ENCODE measurements around the gene EDIL3. TPM values are rescaled to one million over a fixed set of nuclear protein-coding genes. Genes with fewer than 3 reads are reported as not detected.
"Not testable (repeated sequence)": the region's sequence is repeated elsewhere in the genome, so short reads cannot be mapped to it uniquely, and the experiment has no call there.

The EDIL3 gene
- total and polyA plus RNA-seq, 4 experiments from 2014 or later: not detected

DNA sequence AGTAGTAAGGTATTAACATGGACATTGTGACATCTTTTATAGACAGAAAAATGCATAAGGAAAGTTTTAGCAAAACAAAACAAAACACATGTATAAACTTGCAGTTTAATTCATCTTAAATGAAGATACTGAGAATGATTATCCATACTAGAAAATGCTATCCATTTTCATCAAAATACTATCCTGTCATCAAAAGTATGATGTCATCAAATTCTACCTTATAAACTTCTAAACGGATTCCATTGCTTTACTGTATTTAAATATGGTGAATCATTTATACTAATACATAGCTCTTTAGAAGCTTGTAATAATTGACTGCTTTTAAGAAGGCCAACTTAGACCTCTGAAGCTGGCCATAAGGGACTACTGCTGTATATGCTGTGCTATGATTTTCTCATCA is 221.0 kb downstream of the EDIL3 start:
- Mint-ChIP-seq H3K9me3 (peaks cover 0 to 3% (median 0%) of the 10 kb centered on the region in 8 donors), H3K4me3 (no peak overlapping the region), H3K27me3 (no peaks in the 10 kb centered on the region), H3K4me1 (no peaks in the 10 kb centered on the region), H3K27ac (no peak overlapping the region), H3K36me3 (no peaks in the 10 kb centered on the region)
- H3K4me1 ChIP-seq (ENCODE audit: insufficient read depth, low read length): no peaks in the 10 kb centered on the region
- no peaks in the 10 kb centered on the region for H3K9me3 ChIP-seq (ENCODE audit: control insufficient read depth in 1 of 2, low read length in 2 of 2)
- no peak overlapping the region for H3K4me3 ChIP-seq (ENCODE audit: low read length in 2 of 2)
- no peak overlapping the region for H3K27ac ChIP-seq (ENCODE audit: low read depth, low read length)
- no peaks in the 10 kb centered on the region for H3K36me3 ChIP-seq (ENCODE audit: insufficient read depth, low read length)
- CTCF ChIA-PET (ENCODE audit: partially characterized antibody): interaction anchor here (0.6 kb wide), 1 partner anchor 9 kb away, joined by 3 read pairs; no protein-coding TSS in a partner anchor
- POLR2A ChIA-PET (ENCODE audit: partially characterized antibody): no interaction called here
- intact Hi-C loops (cut with micrococcal nuclease): no loop called here
- no peaks in the 10 kb centered on the region for H3K27me3 ChIP-seq (ENCODE audit: insufficient read depth, low read length)
- DNase-seq: no peak

DNA sequence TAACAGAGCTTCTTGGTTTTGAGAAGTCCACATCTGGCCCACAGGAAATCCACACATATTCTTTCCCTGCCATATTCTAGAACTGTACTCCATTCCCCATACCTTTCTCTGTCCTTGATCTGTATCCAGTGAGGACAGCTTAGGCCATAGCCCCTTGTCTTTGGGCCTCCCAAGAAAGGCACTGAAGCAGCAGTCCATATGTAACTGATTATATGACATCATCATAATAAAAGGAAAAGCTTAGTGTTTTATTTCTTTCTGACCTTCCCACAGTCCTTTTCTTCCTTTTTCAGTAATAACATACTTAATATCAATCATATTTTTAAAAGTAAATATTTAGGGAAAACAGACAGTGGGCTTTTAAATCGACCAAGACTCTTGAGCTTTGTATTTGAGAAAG is 222.0 kb downstream of the EDIL3 start:
- Histone ChIP-seq H3K9me3 (ENCODE audit: control insufficient read depth in 1 of 2, low read length in 2 of 2) (no peaks in the 10 kb centered on the region), H3K27me3 (ENCODE audit: insufficient read depth, low read length) (no peaks in the 10 kb centered on the region), H3K27ac (ENCODE audit: low read depth, low read length) (no peak overlapping the region), H3K4me3 (ENCODE audit: low read length in 2 of 2) (no peak overlapping the region), H3K4me1 (ENCODE audit: insufficient read depth, low read length) (no peaks in the 10 kb centered on the region), H3K36me3 (ENCODE audit: insufficient read depth, low read length) (no peaks in the 10 kb centered on the region)
- DNase-seq: no peak
- Mint-ChIP-seq H3K36me3 (no peaks in the 10 kb centered on the region), H3K4me1 (no peaks in the 10 kb centered on the region), H3K4me3 (no peak overlapping the region), H3K27ac (no peak overlapping the region), H3K9me3 (peaks cover 0 to 3% (median 0%) of the 10 kb centered on the region in 8 donors), H3K27me3 (no peaks in the 10 kb centered on the region)
- intact Hi-C loops (cut with micrococcal nuclease): no loop called here
- POLR2A ChIA-PET (ENCODE audit: partially characterized antibody): no interaction called here
- CTCF ChIA-PET (ENCODE audit: partially characterized antibody): no interaction called here

DNA sequence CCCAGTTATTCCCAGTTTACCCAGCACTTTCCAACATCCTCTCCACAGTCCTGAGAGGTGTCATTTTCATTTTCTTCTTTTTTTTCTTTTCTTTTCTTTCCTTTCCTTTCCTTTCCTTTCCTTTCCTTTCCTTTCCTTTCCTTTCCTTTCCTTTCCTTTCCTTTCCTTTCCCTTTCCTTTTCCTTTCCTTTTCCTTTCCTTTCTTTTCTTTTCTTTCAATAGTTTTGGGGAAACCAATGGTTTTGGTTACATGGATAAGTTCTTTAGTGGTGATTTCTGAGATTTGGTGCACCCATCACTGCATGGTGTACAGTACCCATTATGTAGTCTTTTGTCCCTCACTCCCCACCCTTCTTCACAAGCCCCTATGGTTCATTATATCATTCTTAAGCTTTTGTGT is 224.0 kb downstream of the EDIL3 start:
- H3K27me3 ChIP-seq (ENCODE audit: insufficient read depth, low read length); H3K4me1 ChIP-seq (ENCODE audit: insufficient read depth, low read length); H3K9me3 ChIP-seq (ENCODE audit: control insufficient read depth in 1 of 2, low read length in 2 of 2); H3K36me3 ChIP-seq (ENCODE audit: insufficient read depth, low read length); H3K27me3 Mint-ChIP-seq; H3K4me3 Mint-ChIP-seq; H3K4me1 Mint-ChIP-seq; POLR2A ChIA-PET (ENCODE audit: partially characterized antibody); H3K9me3 Mint-ChIP-seq; intact Hi-C loops (cut with micrococcal nuclease); DNase-seq; CTCF ChIA-PET (ENCODE audit: partially characterized antibody); H3K36me3 Mint-ChIP-seq; H3K4me3 ChIP-seq (ENCODE audit: low read length in 2 of 2); H3K27ac ChIP-seq (ENCODE audit: low read depth, low read length): not testable (repeated sequence)
- peak overlapping the region in 1 of 7 donors; percentile 54 for H3K27ac Mint-ChIP-seq

DNA sequence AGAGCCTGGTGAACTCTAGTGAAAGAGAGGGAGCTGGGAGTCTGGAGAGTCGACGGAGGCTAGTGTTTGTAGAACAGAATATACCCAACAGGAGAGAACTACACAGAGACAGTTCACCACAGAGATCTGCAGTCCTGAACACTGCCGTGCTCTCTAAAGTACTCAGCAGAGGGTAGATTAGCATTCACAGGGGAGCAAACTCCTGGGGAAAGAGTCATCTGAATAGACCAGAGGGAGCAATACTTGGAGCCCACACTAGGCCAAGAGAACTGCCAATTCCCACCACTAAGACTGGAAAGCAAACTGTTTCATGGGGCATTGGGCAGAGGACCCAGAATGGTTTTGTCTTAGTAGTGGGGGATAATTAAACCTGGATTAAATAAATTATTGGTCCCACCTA is 235.6 kb downstream of the EDIL3 start:
- peaks cover 0 to 4% (median 0%) of the 10 kb centered on the region in 8 donors for H3K9me3 Mint-ChIP-seq
- no peaks in the 10 kb centered on the region for H3K4me1 ChIP-seq (ENCODE audit: insufficient read depth, low read length)
- H3K4me3 ChIP-seq (ENCODE audit: low read length in 2 of 2): no peak overlapping the region
- intact Hi-C loops (cut with micrococcal nuclease): no loop called here
- H3K4me1 Mint-ChIP-seq: no peaks in the 10 kb centered on the region
- H3K36me3 ChIP-seq (ENCODE audit: insufficient read depth, low read length): no peaks in the 10 kb centered on the region
- no peak overlapping the region for H3K27ac ChIP-seq (ENCODE audit: low read depth, low read length)
- DNase-seq: no peak
- no peak overlapping the region for H3K27ac Mint-ChIP-seq
- H3K27me3 Mint-ChIP-seq: no peaks in the 10 kb centered on the region
- no peaks in the 10 kb centered on the region for H3K36me3 Mint-ChIP-seq
- POLR2A ChIA-PET (ENCODE audit: partially characterized antibody): no interaction called here
- no peaks in the 10 kb centered on the region for H3K9me3 ChIP-seq (ENCODE audit: control insufficient read depth in 1 of 2, low read length in 2 of 2)
- no peaks in the 10 kb centered on the region for H3K27me3 ChIP-seq (ENCODE audit: insufficient read depth, low read length)
- H3K4me3 Mint-ChIP-seq: no peak overlapping the region
- CTCF ChIA-PET (ENCODE audit: partially characterized antibody): interaction anchor here (0.7 kb wide), 1 partner anchor 12 kb away, joined by 3 read pairs; no protein-coding TSS in a partner anchor

DNA sequence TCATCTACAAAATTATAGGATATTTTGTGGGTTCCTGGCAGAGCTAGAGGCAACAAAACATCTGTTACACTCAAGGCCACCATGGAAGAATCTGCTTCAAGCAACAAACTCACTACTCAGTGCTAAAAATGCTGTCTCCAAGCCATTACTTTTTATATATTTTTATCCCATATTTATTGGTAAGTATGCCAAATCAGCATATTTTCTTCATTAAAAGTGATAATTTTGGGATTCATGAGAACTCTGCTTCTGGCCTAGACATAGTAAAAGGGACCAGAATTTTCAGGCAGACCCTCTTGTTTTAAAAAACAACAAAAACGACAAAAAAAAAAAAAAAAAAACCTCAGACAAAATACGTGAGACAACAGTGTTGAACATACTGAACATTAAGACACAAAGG is 236.0 kb downstream of the EDIL3 start:
- Mint-ChIP-seq H3K36me3 (no peaks in the 10 kb centered on the region), H3K9me3 (peaks cover 0 to 4% (median 0%) of the 10 kb centered on the region in 8 donors), H3K27me3 (no peaks in the 10 kb centered on the region), H3K27ac (no peak overlapping the region), H3K4me1 (no peaks in the 10 kb centered on the region), H3K4me3 (no peak overlapping the region)
- Histone ChIP-seq H3K4me1 (ENCODE audit: insufficient read depth, low read length) (no peaks in the 10 kb centered on the region), H3K4me3 (ENCODE audit: low read length in 2 of 2) (no peak overlapping the region), H3K27me3 (ENCODE audit: insufficient read depth, low read length) (no peaks in the 10 kb centered on the region), H3K9me3 (ENCODE audit: control insufficient read depth in 1 of 2, low read length in 2 of 2) (no peaks in the 10 kb centered on the region), H3K36me3 (ENCODE audit: insufficient read depth, low read length) (no peaks in the 10 kb centered on the region), H3K27ac (ENCODE audit: low read depth, low read length) (no peak overlapping the region)
- intact Hi-C loops (cut with micrococcal nuclease): no loop called here
- ChIA-PET CTCF (ENCODE audit: partially characterized antibody) (interaction anchor here (0.7 kb wide), 1 partner anchor 13 kb away, joined by 3 read pairs; no protein-coding TSS in a partner anchor), POLR2A (ENCODE audit: partially characterized antibody) (no interaction called here)
- DNase-seq: no peak

DNA sequence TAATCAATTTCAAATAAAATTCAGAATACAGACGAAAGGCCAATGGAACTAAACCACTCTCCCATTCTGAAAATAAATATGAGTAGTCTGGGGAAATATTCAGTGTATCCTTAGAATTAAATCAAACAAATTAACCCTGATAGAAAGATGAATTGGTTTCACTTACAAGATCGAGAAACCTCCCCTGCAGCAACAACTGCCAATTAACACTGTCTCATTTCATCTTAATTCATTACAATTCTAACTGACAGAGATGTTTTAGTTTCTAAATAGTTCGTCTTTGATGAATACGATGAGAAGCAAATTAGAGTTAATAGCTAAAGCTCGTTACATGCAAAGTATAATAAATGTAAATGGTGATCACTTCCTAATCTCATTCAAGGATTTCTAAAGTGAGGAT is 247.1 kb downstream of the EDIL3 start:
- Mint-ChIP-seq H3K4me1 (no peaks in the 10 kb centered on the region), H3K36me3 (no peaks in the 10 kb centered on the region), H3K9me3 (no peaks in the 10 kb centered on the region), H3K27me3 (no peaks in the 10 kb centered on the region), H3K27ac (no peak overlapping the region), H3K4me3 (no peak overlapping the region)
- no peak for DNase-seq
- Histone ChIP-seq H3K27me3 (ENCODE audit: insufficient read depth, low read length) (no peaks in the 10 kb centered on the region), H3K4me1 (ENCODE audit: insufficient read depth, low read length) (no peaks in the 10 kb centered on the region), H3K4me3 (ENCODE audit: low read length in 2 of 2) (no peak overlapping the region), H3K36me3 (ENCODE audit: insufficient read depth, low read length) (no peaks in the 10 kb centered on the region), H3K9me3 (ENCODE audit: control insufficient read depth in 1 of 2, low read length in 2 of 2) (no peaks in the 10 kb centered on the region), H3K27ac (ENCODE audit: low read depth, low read length) (no peak overlapping the region)
- ChIA-PET POLR2A (ENCODE audit: partially characterized antibody) (no interaction called here), CTCF (ENCODE audit: partially characterized antibody) (no interaction called here)
- intact Hi-C loops (cut with micrococcal nuclease): no loop called here

DNA sequence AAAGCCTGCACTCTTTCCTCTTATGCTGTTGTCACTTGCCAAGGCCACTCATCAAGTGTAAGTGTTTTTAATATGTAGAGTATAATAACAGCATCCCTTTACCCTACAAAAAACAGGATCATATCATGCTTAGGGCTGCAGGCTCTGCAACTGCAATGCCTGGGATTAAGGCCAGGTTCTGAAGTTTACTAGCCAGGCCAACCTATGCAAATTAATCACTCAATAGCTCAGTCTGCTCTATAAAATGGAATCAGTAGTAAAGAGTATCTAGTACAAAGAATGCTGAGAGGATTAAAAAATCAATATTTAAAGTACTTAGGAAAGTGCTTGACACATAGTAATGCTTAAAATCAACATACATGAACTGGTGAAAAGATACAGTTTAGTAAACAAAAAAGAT is 253.3 kb downstream of the EDIL3 start:
- no peak overlapping the region for H3K27ac Mint-ChIP-seq
- H3K4me1 Mint-ChIP-seq: no peaks in the 10 kb centered on the region
- Histone ChIP-seq H3K4me1 (ENCODE audit: insufficient read depth, low read length) (no peaks in the 10 kb centered on the region), H3K36me3 (ENCODE audit: insufficient read depth, low read length) (no peaks in the 10 kb centered on the region), H3K27me3 (ENCODE audit: insufficient read depth, low read length) (no peaks in the 10 kb centered on the region), H3K9me3 (ENCODE audit: control insufficient read depth in 1 of 2, low read length in 2 of 2) (no peaks in the 10 kb centered on the region), H3K4me3 (ENCODE audit: low read length in 2 of 2) (no peak overlapping the region), H3K27ac (ENCODE audit: low read depth, low read length) (no peak overlapping the region)
- ChIA-PET POLR2A (ENCODE audit: partially characterized antibody) (no interaction called here), CTCF (ENCODE audit: partially characterized antibody) (no interaction called here)
- intact Hi-C loops (cut with micrococcal nuclease): no loop called here
- peaks cover 0 to 4% (median 0%) of the 10 kb centered on the region in 8 donors for H3K9me3 Mint-ChIP-seq
- H3K27me3 Mint-ChIP-seq: no peaks in the 10 kb centered on the region
- DNase-seq: no peak
- no peaks in the 10 kb centered on the region for H3K36me3 Mint-ChIP-seq
- H3K4me3 Mint-ChIP-seq: no peak overlapping the region

DNA sequence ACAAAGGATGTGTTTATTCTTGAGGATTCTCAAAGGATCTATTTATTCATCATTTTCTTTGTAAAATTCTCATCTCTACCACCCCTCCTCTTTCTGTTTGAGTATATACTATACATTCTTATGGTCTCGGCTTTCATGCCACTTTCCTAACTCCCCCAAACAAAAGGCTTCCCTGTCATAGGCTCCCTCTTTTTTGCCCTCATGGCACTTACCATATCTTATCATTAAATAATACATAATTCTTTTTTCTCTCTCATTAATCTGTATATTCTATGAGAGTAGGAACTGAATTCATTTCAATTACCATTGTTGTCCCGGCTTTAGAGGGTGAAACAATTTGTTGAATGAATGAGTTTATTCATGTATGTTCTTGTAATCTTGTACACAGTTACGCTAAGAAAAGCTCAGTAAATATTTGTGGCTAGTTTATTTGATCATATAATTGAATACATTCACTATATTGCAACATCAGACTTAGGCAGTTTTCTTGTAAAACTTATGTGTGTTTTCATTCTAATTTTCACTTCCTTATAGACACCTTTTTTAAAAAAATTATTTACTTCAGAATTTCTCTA is 254.6 kb downstream of the EDIL3 start:
- no peaks in the 10 kb centered on the region for H3K4me1 Mint-ChIP-seq
- H3K27me3 ChIP-seq (ENCODE audit: insufficient read depth, low read length): no peaks in the 10 kb centered on the region
- H3K27ac Mint-ChIP-seq: no peak overlapping the region
- POLR2A ChIA-PET (ENCODE audit: partially characterized antibody): no interaction called here
- no peaks in the 10 kb centered on the region for H3K9me3 ChIP-seq (ENCODE audit: control insufficient read depth in 1 of 2, low read length in 2 of 2)
- no peak for DNase-seq
- intact Hi-C loops (cut with micrococcal nuclease): no loop called here
- no peaks in the 10 kb centered on the region for H3K27me3 Mint-ChIP-seq
- peaks cover 0 to 4% (median 0%) of the 10 kb centered on the region in 8 donors for H3K9me3 Mint-ChIP-seq
- no peaks in the 10 kb centered on the region for H3K4me1 ChIP-seq (ENCODE audit: insufficient read depth, low read length)
- H3K27ac ChIP-seq (ENCODE audit: low read depth, low read length): no peak overlapping the region
- H3K4me3 Mint-ChIP-seq: no peak overlapping the region
- H3K36me3 ChIP-seq (ENCODE audit: insufficient read depth, low read length): no peaks in the 10 kb centered on the region
- H3K4me3 ChIP-seq (ENCODE audit: low read length in 2 of 2): no peak overlapping the region
- H3K36me3 Mint-ChIP-seq: no peaks in the 10 kb centered on the region
- CTCF ChIA-PET (ENCODE audit: partially characterized antibody): no interaction called here

All from CD4-positive, alpha-beta memory T cell (primary cell).